H1 (cell line): ENCODE data around the gene NTN5. TPM values are rescaled to one million over a fixed set of nuclear protein-coding genes. Genes with fewer than 3 reads are reported as not detected.

Experiments
- CEBPB ChIP-seq: IDR thresholded peaks from 2 replicates; pipeline ENCODE4 v1.6.1; 2012; ENCODE audit warnings: low read depth, low read length
- FOSL1 ChIP-seq: IDR thresholded peaks from 2 replicates; pipeline ENCODE4 v1.6.1; 2011; ENCODE audit warnings: mild to moderate bottlenecking, low read depth, low read length, moderate library complexity; ENCODE audit not compliant: insufficient read depth
- HDAC2 ChIP-seq, 2 experiments: fragments of 300-600 bp in 1 of 2; sonication (generic) in 1 of 2; IDR thresholded peaks; 2 replicates each; pipeline ENCODE4 v1.6.1; 2011 to 2012; ENCODE audit warnings: low read depth in 2 of 2, low read length in 2 of 2, mild to moderate bottlenecking in 2 of 2, moderate library complexity in 2 of 2, borderline replicate concordance in 1 of 2, inconsistent platforms in 1 of 2
- HDAC6 ChIP-seq: IDR thresholded peaks from one replicate; pipeline ENCODE4 v1.7.1; 2012; ENCODE audit warnings: low read depth, mild to moderate bottlenecking, inconsistent platforms, low read length, moderate library complexity
- KDM1A ChIP-seq: fragments of 200-600, 300-600 bp; sonication (generic); IDR thresholded peaks from 2 replicates; pipeline ENCODE4 v1.7.1; 2016; ENCODE audit warnings: mild to moderate bottlenecking, low read length, borderline replicate concordance
- RNF2 ChIP-seq: fragments of 200-900, 300-1000 bp; sonication (generic); IDR thresholded peaks from 2 replicates; pipeline ENCODE4 v1.7.1; 2016; ENCODE audit warnings: borderline replicate concordance, low read depth, mild to moderate bottlenecking, antibody characterized with exemption, low read length; ENCODE audit not compliant: poor library complexity, severe bottlenecking; ENCODE audit errors: missing control alignments
- SIN3A ChIP-seq, 2 experiments: IDR thresholded peaks in 1 of 2; conservative IDR thresholded peaks in 1 of 2; 2 replicates each; pipeline ENCODE4 v1.6.1; 2011 to 2012; ENCODE audit warnings: low read length in 2 of 2, improper control_type of control experiment in 1 of 2, low read depth in 1 of 2, mild to moderate bottlenecking in 1 of 2
- SP2 ChIP-seq: IDR thresholded peaks from 2 replicates; pipeline ENCODE4 v1.6.1; 2012; ENCODE audit warnings: mild to moderate bottlenecking, low read length, inconsistent platforms
- polyA plus RNA-seq, 7 experiments: library from polyadenylated mRNA; depleted of rRNA in 3 of 7; stranded (reverse) in 5 of 7; unstranded in 2 of 7; fragments of >200 nt in 5 of 7; fragments of 200-250 nt in 2 of 7; gene quantifications; 1 replicate in 5 of 7; 2 replicates in 1 of 7; 4 replicates in 1 of 7; pipeline versions ENCODE4 v1.2.1 to v1.2.3, GENCODE V29; 2011 to 2013; ENCODE audit warnings: missing spikeins in 2 of 7, mixed read lengths in 2 of 7
- total RNA-seq: library from RNA; stranded (reverse); fragmentation: NEBNext Ultra II Directional; extraction: Animal tissue kit (Norgen Biotek cat#: 25700); gene quantifications from 2 replicates; pipeline ENCODE4 v1.2.1, GENCODE V29; 2021
- TF ChIP-seq, protein P1 (sequence below): fragments of 300-600 bp; sonication (generic); IDR thresholded peaks from 2 replicates; pipeline ENCODE4 v1.7.1; 2012; ENCODE audit warnings: low read length, moderate library complexity, mild to moderate bottlenecking, inconsistent platforms; ENCODE audit not compliant: insufficient replicate concordance

The NTN5 gene
- total and polyA plus RNA-seq, 2 of the 8 experiments (the other 6 are each of a cell fraction or from before 2014, with no cell fraction given): 0.47 to 0.85 TPM

DNA sequence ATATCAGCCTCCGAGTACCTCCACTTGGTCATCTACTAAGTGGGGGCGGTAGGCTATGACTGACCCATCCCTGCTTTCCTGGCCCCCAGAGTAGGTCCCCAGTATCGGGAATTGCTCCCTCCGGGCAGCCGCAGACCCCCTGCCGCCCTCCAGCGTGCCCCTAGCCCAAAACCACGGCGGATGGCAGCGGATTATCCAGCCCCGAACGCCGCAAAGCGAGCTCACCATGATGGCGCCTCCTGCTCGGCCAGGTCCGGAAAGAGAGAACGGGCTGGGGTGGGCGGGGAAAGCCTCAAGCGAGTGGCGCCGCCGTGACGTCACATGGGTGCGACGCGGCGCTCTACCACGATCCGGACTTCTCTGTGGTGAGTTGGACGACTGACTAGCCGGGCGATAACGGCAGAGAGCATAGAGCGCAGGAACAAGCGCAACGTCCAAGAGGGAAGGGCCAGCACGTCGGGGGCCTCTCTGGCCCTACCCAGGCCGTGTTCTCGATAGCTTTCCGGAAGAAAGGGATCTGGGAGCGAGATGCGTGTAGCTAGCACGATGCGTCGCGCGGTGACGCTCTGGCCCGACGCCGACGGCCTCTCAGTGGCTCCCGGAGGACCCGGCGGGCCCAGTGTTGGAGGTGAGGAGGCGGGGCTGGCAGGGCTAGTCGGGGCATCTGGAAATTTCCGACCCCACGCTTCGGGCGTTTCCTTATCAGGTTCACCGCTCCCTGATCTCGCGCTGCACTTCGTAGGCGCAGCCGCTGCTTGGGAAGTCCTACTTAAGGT lies 53.7 kb downstream of the NTN5 start, which contains the start of the genes RPL18 and SPHK2 (continued):
- TF ChIP-seq, protein P1, sequence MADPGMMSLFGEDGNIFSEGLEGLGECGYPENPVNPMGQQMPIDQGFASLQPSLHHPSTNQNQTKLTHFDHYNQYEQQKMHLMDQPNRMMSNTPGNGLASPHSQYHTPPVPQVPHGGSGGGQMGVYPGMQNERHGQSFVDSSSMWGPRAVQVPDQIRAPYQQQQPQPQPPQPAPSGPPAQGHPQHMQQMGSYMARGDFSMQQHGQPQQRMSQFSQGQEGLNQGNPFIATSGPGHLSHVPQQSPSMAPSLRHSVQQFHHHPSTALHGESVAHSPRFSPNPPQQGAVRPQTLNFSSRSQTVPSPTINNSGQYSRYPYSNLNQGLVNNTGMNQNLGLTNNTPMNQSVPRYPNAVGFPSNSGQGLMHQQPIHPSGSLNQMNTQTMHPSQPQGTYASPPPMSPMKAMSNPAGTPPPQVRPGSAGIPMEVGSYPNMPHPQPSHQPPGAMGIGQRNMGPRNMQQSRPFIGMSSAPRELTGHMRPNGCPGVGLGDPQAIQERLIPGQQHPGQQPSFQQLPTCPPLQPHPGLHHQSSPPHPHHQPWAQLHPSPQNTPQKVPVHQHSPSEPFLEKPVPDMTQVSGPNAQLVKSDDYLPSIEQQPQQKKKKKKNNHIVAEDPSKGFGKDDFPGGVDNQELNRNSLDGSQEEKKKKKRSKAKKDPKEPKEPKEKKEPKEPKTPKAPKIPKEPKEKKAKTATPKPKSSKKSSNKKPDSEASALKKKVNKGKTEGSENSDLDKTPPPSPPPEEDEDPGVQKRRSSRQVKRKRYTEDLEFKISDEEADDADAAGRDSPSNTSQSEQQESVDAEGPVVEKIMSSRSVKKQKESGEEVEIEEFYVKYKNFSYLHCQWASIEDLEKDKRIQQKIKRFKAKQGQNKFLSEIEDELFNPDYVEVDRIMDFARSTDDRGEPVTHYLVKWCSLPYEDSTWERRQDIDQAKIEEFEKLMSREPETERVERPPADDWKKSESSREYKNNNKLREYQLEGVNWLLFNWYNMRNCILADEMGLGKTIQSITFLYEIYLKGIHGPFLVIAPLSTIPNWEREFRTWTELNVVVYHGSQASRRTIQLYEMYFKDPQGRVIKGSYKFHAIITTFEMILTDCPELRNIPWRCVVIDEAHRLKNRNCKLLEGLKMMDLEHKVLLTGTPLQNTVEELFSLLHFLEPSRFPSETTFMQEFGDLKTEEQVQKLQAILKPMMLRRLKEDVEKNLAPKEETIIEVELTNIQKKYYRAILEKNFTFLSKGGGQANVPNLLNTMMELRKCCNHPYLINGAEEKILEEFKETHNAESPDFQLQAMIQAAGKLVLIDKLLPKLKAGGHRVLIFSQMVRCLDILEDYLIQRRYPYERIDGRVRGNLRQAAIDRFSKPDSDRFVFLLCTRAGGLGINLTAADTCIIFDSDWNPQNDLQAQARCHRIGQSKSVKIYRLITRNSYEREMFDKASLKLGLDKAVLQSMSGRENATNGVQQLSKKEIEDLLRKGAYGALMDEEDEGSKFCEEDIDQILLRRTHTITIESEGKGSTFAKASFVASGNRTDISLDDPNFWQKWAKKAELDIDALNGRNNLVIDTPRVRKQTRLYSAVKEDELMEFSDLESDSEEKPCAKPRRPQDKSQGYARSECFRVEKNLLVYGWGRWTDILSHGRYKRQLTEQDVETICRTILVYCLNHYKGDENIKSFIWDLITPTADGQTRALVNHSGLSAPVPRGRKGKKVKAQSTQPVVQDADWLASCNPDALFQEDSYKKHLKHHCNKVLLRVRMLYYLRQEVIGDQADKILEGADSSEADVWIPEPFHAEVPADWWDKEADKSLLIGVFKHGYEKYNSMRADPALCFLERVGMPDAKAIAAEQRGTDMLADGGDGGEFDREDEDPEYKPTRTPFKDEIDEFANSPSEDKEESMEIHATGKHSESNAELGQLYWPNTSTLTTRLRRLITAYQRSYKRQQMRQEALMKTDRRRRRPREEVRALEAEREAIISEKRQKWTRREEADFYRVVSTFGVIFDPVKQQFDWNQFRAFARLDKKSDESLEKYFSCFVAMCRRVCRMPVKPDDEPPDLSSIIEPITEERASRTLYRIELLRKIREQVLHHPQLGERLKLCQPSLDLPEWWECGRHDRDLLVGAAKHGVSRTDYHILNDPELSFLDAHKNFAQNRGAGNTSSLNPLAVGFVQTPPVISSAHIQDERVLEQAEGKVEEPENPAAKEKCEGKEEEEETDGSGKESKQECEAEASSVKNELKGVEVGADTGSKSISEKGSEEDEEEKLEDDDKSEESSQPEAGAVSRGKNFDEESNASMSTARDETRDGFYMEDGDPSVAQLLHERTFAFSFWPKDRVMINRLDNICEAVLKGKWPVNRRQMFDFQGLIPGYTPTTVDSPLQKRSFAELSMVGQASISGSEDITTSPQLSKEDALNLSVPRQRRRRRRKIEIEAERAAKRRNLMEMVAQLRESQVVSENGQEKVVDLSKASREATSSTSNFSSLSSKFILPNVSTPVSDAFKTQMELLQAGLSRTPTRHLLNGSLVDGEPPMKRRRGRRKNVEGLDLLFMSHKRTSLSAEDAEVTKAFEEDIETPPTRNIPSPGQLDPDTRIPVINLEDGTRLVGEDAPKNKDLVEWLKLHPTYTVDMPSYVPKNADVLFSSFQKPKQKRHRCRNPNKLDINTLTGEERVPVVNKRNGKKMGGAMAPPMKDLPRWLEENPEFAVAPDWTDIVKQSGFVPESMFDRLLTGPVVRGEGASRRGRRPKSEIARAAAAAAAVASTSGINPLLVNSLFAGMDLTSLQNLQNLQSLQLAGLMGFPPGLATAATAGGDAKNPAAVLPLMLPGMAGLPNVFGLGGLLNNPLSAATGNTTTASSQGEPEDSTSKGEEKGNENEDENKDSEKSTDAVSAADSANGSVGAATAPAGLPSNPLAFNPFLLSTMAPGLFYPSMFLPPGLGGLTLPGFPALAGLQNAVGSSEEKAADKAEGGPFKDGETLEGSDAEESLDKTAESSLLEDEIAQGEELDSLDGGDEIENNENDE: no peak
- peak; percentile 76 to 94 for TF ChIP-seq SIN3A (conservative IDR thresholded peaks at IDR 0.05 in 1 of 2, IDR thresholded peaks at IDR 0.05 in 1 of 2; ENCODE audit: low read depth in 1 of 2, low read length in 2 of 2)
- TF ChIP-seq KDM1A: no peak
- TF ChIP-seq FOSL1: no peak
- TF ChIP-seq HDAC2 (IDR thresholded peaks at IDR 0.05; ENCODE audit: borderline replicate concordance in 1 of 2, low read depth in 2 of 2, low read length in 2 of 2): 0 out of 4 replicates have a peak, but pooled peaks have one; percentile 14 to 99
- TF ChIP-seq CEBPB: no peak
- no peak for TF ChIP-seq RNF2
- TF ChIP-seq SP2: peak; percentile 99
- TF ChIP-seq HDAC6: no peak
